ENCODE data around the gene SAMD10.
A peak's percentile ranks its signal among the peaks of the same experiment; 100 is the strongest.

SAMD10 gene

GRCh38 chr20:63946986-63947637 is 32.3 kb downstream of the SAMD10 start:
- peaks cover 31 to 38% of the 10 kb centered on the region in 2 donors for H3K36me3 ChIP-seq (ENCODE audit: control insufficient read depth in 2 of 2, insufficient read depth in 2 of 2, low read length in 2 of 2)
- H3K27me3 ChIP-seq (ENCODE audit: control insufficient read depth in 2 of 2, insufficient read depth in 2 of 2, low read length in 2 of 2): no peaks in the 10 kb centered on the region
- H3K4me3 ChIP-seq (ENCODE audit: low read length in 2 of 2): no peak overlapping the region
- H3K27ac ChIP-seq (ENCODE audit: low read depth in 2 of 2, low read length in 2 of 2): no peak overlapping the region
- no peaks in the 10 kb centered on the region for H3K9me3 ChIP-seq (ENCODE audit: control insufficient read depth in 2 of 2, low read length in 2 of 2)
- peaks cover 34 to 42% of the 10 kb centered on the region in 2 donors for H3K4me1 ChIP-seq (ENCODE audit: control insufficient read depth in 2 of 2, insufficient read depth in 2 of 2, low read length in 2 of 2)
- H3K9ac ChIP-seq (ENCODE audit: low read depth in 1 of 2, low read length in 2 of 2): no peak overlapping the region

- H3K4me1 ChIP-seq (ENCODE audit: control insufficient read depth in 2 of 2, insufficient read depth in 2 of 2, low read length in 2 of 2): peaks cover 27 to 35% of the 10 kb centered on the region in 2 donors
- H3K9ac ChIP-seq (ENCODE audit: low read depth in 1 of 2, low read length in 2 of 2): no peak overlapping the region
- peaks cover 31 to 39% of the 10 kb centered on the region in 2 donors for H3K36me3 ChIP-seq (ENCODE audit: control insufficient read depth in 2 of 2, insufficient read depth in 2 of 2, low read length in 2 of 2)
- H3K27me3 ChIP-seq (ENCODE audit: control insufficient read depth in 2 of 2, insufficient read depth in 2 of 2, low read length in 2 of 2): no peaks in the 10 kb centered on the region
- H3K27ac ChIP-seq (ENCODE audit: low read depth in 2 of 2, low read length in 2 of 2): no peak overlapping the region
- H3K9me3 ChIP-seq (ENCODE audit: control insufficient read depth in 2 of 2, low read length in 2 of 2): no peaks in the 10 kb centered on the region
- no peak overlapping the region for H3K4me3 ChIP-seq (ENCODE audit: low read length in 2 of 2)
Measured at GRCh38 chr20:63945921-63946920, 33.2 kb downstream of the SAMD10 start.

GRCh38 chr20:63945031-63945658 is 34.3 kb downstream of the SAMD10 start:
- no peak overlapping the region for H3K4me3 ChIP-seq (ENCODE audit: low read length in 2 of 2)
- H3K9ac ChIP-seq (ENCODE audit: low read depth in 1 of 2, low read length in 2 of 2): no peak overlapping the region
- H3K36me3 ChIP-seq (ENCODE audit: control insufficient read depth in 2 of 2, insufficient read depth in 2 of 2, low read length in 2 of 2): peaks cover 39 to 49% of the 10 kb centered on the region in 2 donors
- H3K27me3 ChIP-seq (ENCODE audit: control insufficient read depth in 2 of 2, insufficient read depth in 2 of 2, low read length in 2 of 2): no peaks in the 10 kb centered on the region
- peaks cover 17 to 26% of the 10 kb centered on the region in 2 donors for H3K4me1 ChIP-seq (ENCODE audit: control insufficient read depth in 2 of 2, insufficient read depth in 2 of 2, low read length in 2 of 2)
- no peaks in the 10 kb centered on the region for H3K9me3 ChIP-seq (ENCODE audit: control insufficient read depth in 2 of 2, low read length in 2 of 2)
- no peak overlapping the region for H3K27ac ChIP-seq (ENCODE audit: low read depth in 2 of 2, low read length in 2 of 2)

- H3K27me3 ChIP-seq (ENCODE audit: control insufficient read depth in 2 of 2, insufficient read depth in 2 of 2, low read length in 2 of 2): no peaks in the 10 kb centered on the region
- H3K4me3 ChIP-seq (ENCODE audit: low read length in 2 of 2): no peak overlapping the region
- H3K9me3 ChIP-seq (ENCODE audit: control insufficient read depth in 2 of 2, low read length in 2 of 2): no peaks in the 10 kb centered on the region
- peaks cover 8 to 18% of the 10 kb centered on the region in 2 donors for H3K4me1 ChIP-seq (ENCODE audit: control insufficient read depth in 2 of 2, insufficient read depth in 2 of 2, low read length in 2 of 2)
- no peak overlapping the region for H3K9ac ChIP-seq (ENCODE audit: low read depth in 1 of 2, low read length in 2 of 2)
- peaks cover 41 to 52% of the 10 kb centered on the region in 2 donors for H3K36me3 ChIP-seq (ENCODE audit: control insufficient read depth in 2 of 2, insufficient read depth in 2 of 2, low read length in 2 of 2)
- H3K27ac ChIP-seq (ENCODE audit: low read depth in 2 of 2, low read length in 2 of 2): no peak overlapping the region
Measured at GRCh38 chr20:63944078-63944941, 35.1 kb downstream of the SAMD10 start.

GRCh38 chr20:63943808-63944077 is 35.7 kb downstream of the SAMD10 start:
- no peak overlapping the region for H3K27ac ChIP-seq (ENCODE audit: low read depth in 2 of 2, low read length in 2 of 2)
- H3K27me3 ChIP-seq (ENCODE audit: control insufficient read depth in 2 of 2, insufficient read depth in 2 of 2, low read length in 2 of 2): no peaks in the 10 kb centered on the region
- H3K4me1 ChIP-seq (ENCODE audit: control insufficient read depth in 2 of 2, insufficient read depth in 2 of 2, low read length in 2 of 2): peaks cover 3 to 13% of the 10 kb centered on the region in 2 donors
- H3K9ac ChIP-seq (ENCODE audit: low read depth in 1 of 2, low read length in 2 of 2): no peak overlapping the region
- H3K36me3 ChIP-seq (ENCODE audit: control insufficient read depth in 2 of 2, insufficient read depth in 2 of 2, low read length in 2 of 2): peaks cover 41 to 52% of the 10 kb centered on the region in 2 donors
- no peaks in the 10 kb centered on the region for H3K9me3 ChIP-seq (ENCODE audit: control insufficient read depth in 2 of 2, low read length in 2 of 2)
- H3K4me3 ChIP-seq (ENCODE audit: low read length in 2 of 2): no peak overlapping the region

GRCh38 chr20:63942969-63943807 is 36.3 kb downstream of the SAMD10 start:
- Histone ChIP-seq H3K27ac (ENCODE audit: low read depth in 2 of 2, low read length in 2 of 2) (peak overlapping the region; percentile 40 to 71), H3K4me1 (ENCODE audit: control insufficient read depth in 2 of 2, insufficient read depth in 2 of 2, low read length in 2 of 2) (peaks cover 0 to 9% of the 10 kb centered on the region in 2 donors), H3K27me3 (ENCODE audit: control insufficient read depth in 2 of 2, insufficient read depth in 2 of 2, low read length in 2 of 2) (no peaks in the 10 kb centered on the region), H3K9ac (ENCODE audit: low read depth in 1 of 2, low read length in 2 of 2) (no peak overlapping the region), H3K9me3 (ENCODE audit: control insufficient read depth in 2 of 2, low read length in 2 of 2) (no peaks in the 10 kb centered on the region), H3K4me3 (ENCODE audit: low read length in 2 of 2) (no peak overlapping the region), H3K36me3 (ENCODE audit: control insufficient read depth in 2 of 2, insufficient read depth in 2 of 2, low read length in 2 of 2) (peaks cover 41 to 52% of the 10 kb centered on the region in 2 donors)

GRCh38 chr20:63942250-63942951 is 37.0 kb downstream of the SAMD10 start:
- Histone ChIP-seq H3K9ac (ENCODE audit: low read depth in 1 of 2, low read length in 2 of 2) (no peak overlapping the region), H3K4me3 (ENCODE audit: low read length in 2 of 2) (no peak overlapping the region), H3K36me3 (ENCODE audit: control insufficient read depth in 2 of 2, insufficient read depth in 2 of 2, low read length in 2 of 2) (peaks cover 41 to 54% of the 10 kb centered on the region in 2 donors), H3K27ac (ENCODE audit: low read depth in 2 of 2, low read length in 2 of 2) (peak overlapping the region; percentile 40 to 71), H3K27me3 (ENCODE audit: control insufficient read depth in 2 of 2, insufficient read depth in 2 of 2, low read length in 2 of 2) (no peaks in the 10 kb centered on the region), H3K9me3 (ENCODE audit: control insufficient read depth in 2 of 2, low read length in 2 of 2) (no peaks in the 10 kb centered on the region), H3K4me1 (ENCODE audit: control insufficient read depth in 2 of 2, insufficient read depth in 2 of 2, low read length in 2 of 2) (peaks cover 0 to 2% of the 10 kb centered on the region in 2 donors)

DNA sequence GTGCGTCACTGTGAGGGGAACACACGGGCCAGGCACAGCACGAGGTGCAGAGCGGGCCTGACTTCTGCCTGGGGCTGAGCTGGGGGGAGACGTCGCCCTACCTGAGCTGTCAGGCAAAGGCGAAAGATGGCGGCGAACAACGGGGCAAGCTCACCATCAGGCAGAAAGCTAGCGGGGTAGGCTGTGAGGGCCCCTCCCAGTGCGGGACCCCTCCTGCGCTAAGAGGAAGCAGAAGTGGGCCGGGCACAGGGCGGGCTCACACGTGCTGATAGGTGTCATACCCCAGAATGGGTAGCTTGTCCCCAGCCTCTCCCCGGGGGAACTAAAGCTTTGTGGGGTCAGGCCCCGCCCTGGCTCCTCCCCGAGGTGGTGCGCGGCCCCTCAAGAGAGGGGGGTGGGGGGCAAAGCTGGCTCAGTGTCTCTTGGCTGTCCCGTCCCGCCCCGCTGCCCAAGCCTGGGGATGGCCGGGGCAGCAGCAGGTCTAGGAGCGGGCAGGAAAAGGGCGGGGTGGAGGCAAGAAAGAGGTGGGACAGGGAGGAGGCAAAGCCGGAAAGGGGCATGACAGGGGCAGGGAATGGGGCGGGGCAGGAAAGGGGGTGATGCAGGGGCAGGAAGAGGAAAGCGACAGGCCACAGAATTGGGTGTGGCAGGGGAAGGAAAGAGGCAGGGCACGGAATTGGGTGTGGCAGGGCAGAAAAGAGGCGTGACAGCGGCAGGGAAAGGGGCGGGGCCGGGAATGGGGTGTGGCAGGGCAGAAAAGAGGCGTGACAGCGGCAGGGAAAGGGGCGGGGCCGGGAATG is 38.0 kb downstream of the SAMD10 start:
- Histone ChIP-seq H3K27ac (ENCODE audit: low read depth in 2 of 2, low read length in 2 of 2) (peak overlapping the region; percentile 66 to 70), H3K4me3 (ENCODE audit: low read length in 2 of 2) (no peak overlapping the region), H3K4me1 (ENCODE audit: control insufficient read depth in 2 of 2, insufficient read depth in 2 of 2, low read length in 2 of 2) (peaks cover 0 to 2% of the 10 kb centered on the region in 2 donors), H3K9ac (ENCODE audit: low read depth in 1 of 2, low read length in 2 of 2) (no peak overlapping the region), H3K9me3 (ENCODE audit: control insufficient read depth in 2 of 2, low read length in 2 of 2) (no peaks in the 10 kb centered on the region), H3K27me3 (ENCODE audit: control insufficient read depth in 2 of 2, insufficient read depth in 2 of 2, low read length in 2 of 2) (no peaks in the 10 kb centered on the region), H3K36me3 (ENCODE audit: control insufficient read depth in 2 of 2, insufficient read depth in 2 of 2, low read length in 2 of 2) (peaks cover 41 to 52% of the 10 kb centered on the region in 2 donors)

Measured in mucosa of rectum (tissue), 2 donors.